Right cardiac atrium (tissue), 5 donors: ENCODE data around the gene ZSWIM7. TPM values are rescaled to one million over a fixed set of nuclear protein-coding genes. Genes with fewer than 3 reads are reported as not detected.

ENCODE experiments used
- ATAC-seq, 2 donors: fragments of 200-7000 bp; cut with Tn5 transposase; one replicate each; pipeline versions ENCODE4 v1.8.0 to v1.9.1; 2020; ENCODE audit warnings: moderate library complexity in 2 of 2, mild to moderate bottlenecking in 1 of 2
- DNase-seq, 3 donors: peaks; one replicate each; pipeline ENCODE4 v3.0.0-alpha.2; 2020
- H3K27ac ChIP-seq: one replicate; pipeline ENCODE4 v1.5.1; 2013; ENCODE audit warnings: mild to moderate bottlenecking, low read length, control low read depth, moderate library complexity
- H3K27me3 ChIP-seq: one replicate; pipeline ENCODE4 v1.6.1; 2013; ENCODE audit not compliant: control insufficient read depth, insufficient read depth
- H3K4me1 ChIP-seq: one replicate; pipeline ENCODE4 v1.6.1; 2013; ENCODE audit warnings: low read length; ENCODE audit not compliant: control insufficient read depth, insufficient read depth
- H3K4me3 ChIP-seq: one replicate; pipeline ENCODE4 v1.5.1; 2013; ENCODE audit warnings: low read length, control low read depth
- H3K9me3 ChIP-seq: one replicate; pipeline ENCODE4 v1.6.1; 2013; ENCODE audit warnings: low read length; ENCODE audit not compliant: control insufficient read depth
- WGBS: extraction: QIAGEN DNeasy Blood & Tissue Kit; methylation state at CpG from one replicate; pipeline ENCODE4 v1.1.7; 2013; 5-methylcytosine and 5-hydroxymethylcytosine counted together
- intact Hi-C, 4 donors: fragments of 100-400 bp; cut with DNase I; formaldehyde crosslinking; loops; one replicate each; pipeline versions ENCODE4 v1.11.0 to v1.14.0; 2022 to 2023
- polyA plus RNA-seq: library from polyadenylated mRNA; stranded (reverse); fragments of 200-250 nt; gene quantifications from one replicate; pipeline ENCODE4 v1.2.3, GENCODE V29; 2013
- total RNA-seq, 4 donors: library from RNA; stranded (reverse); fragmentation: NEBNext Ultra II Directional; extraction: Animal tissue kit (Norgen Biotek cat#: 25700); gene quantifications; one replicate each; pipeline ENCODE4 v1.2.1, GENCODE V29; 2021
- donor health status: healthy with polysubstance abuse.
- donor health status: DM: no; HTN: yes; CAD: no.
- donor health status: DM: no; HTN: no; CAD: no.
- donor health status: DM: no; HTN: yes; CAD: no; lungs with severe emphysema.
- donor health status: DM: yes; HTN: yes; CAD: no.

The ZSWIM7 gene
- total and polyA plus RNA-seq, 5 donors, result 21.9 to 45.2 (median 31.9) TPM

DNA sequence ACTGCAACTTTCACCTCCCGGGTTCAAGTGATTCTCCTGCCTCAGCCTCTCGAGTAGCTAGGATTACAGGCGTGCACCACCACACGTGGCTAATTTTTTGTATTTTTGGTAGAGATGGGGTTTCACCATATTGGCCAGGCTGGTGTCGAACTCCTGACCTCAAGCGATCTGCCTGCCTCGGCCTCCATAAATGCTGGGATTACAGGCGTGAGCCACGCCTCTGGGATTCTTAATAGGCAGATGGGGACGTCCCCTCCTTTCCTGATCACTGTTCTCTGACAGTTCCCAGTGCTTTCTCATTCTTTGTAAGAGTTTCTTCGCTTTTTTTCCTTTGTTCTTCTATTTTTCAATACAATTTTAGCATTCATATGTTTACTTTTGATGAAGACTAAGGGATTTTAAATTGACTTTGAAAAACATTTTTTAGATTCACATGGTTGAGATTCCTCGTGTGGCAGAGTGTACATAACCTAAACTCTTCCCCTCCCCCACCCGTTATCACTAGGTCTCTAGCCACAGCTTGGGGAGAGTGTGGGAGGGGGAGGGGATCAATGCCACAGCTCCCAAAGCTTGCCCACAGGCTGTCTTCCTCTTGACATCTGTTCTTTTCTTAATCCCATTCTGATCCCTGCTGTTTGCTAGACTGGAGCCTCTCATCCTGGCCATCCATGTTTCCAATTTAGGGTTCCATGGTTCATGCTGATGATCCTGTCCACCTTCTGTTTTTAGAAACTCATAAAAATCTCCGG, 43.5 kb downstream of the ZSWIM7 start:
- ATAC-seq, result no peak
- Histone ChIP-seq H3K4me3 (no peak overlapping the region), H3K27ac (no peak overlapping the region), H3K4me1 (no peaks in the 10 kb centered on the region), H3K27me3 (no peaks in the 10 kb centered on the region), H3K9me3 (no peaks in the 10 kb centered on the region)
- intact Hi-C loops, result no loop called here
- no peak for DNase-seq
- WGBS, result 80% methylated on average over 14 of the region's 14 CpGs

DNA sequence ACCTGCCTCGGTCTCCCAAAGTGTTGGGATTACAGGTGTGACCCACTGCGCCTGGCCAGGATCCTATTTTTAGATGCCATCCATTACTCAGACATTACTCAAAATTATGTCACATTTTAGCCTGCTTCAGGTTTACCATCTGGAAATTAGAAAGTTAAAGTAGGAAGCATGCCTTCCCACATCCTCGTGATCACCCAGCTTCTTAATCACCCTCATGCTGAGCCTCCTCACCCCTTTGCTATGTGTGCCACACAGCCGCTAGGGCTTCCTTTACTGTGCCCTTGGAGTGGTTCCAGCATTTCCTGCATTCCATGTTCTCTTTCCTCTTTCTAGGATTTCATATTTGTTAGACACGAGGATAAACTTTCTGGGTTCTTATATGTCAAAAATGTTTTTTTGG, 45.3 kb downstream of the ZSWIM7 start:
- DNase-seq (no peak), ATAC-seq (no peak)
- no peak overlapping the region for H3K27ac ChIP-seq
- no peaks in the 10 kb centered on the region for H3K4me1 ChIP-seq
- WGBS, result 65% methylated on average over 5 of the region's 5 CpGs
- intact Hi-C loops, result no loop called here
- no peaks in the 10 kb centered on the region for H3K27me3 ChIP-seq
- no peaks in the 10 kb centered on the region for H3K9me3 ChIP-seq
- H3K4me3 ChIP-seq, result no peak overlapping the region

DNA sequence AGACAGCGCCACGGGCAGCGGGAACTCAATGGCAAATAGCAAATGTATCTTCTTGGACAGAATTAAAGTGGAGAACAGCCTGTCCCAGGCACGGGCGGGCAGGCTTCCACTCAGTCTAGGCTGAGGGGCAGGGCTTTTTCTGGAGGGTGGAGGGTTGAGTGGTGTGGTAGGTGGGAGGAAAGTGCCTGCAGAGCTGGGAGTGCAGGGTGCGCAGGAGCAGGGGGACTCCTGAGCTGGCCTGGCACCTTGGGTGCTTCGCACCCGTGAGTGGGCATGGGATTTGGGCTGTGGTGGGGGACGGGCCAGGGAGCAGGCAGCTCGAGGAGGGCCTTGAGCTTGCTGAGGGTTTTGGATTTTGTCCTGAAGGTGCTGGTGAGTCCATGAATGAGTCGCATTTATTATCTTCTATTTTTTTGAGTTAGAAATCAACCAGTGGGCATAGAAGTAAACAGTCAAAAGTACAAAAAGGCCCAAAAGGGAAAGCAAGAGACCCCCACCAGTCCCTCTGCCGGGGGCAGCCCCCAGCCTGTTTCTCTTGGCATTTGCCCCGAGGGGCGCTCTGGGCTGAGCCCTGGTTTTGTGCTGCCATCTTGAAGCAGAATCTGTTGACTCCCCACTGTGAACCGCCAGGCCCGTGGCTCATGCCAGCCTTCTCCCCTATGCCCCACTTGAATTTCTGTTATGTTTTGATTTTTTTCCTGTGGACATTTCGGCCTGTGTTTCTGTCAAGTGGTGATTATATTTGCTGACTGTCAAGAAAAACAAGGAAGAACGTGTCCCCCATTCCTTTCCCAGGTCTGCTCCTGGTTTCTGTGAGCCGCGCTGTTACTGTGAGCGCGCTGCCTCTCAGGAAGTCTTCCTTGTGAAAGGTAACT, 46.4 kb downstream of the ZSWIM7 start:
- Histone ChIP-seq H3K4me1 (no peaks in the 10 kb centered on the region), H3K27ac (no peak overlapping the region), H3K27me3 (no peaks in the 10 kb centered on the region), H3K4me3 (no peak overlapping the region), H3K9me3 (no peaks in the 10 kb centered on the region)
- WGBS, result 80% methylated on average over 22 of the region's 22 CpGs
- intact Hi-C loops, result no loop called here
- DNase-seq, result no peak
- no peak for ATAC-seq

DNA sequence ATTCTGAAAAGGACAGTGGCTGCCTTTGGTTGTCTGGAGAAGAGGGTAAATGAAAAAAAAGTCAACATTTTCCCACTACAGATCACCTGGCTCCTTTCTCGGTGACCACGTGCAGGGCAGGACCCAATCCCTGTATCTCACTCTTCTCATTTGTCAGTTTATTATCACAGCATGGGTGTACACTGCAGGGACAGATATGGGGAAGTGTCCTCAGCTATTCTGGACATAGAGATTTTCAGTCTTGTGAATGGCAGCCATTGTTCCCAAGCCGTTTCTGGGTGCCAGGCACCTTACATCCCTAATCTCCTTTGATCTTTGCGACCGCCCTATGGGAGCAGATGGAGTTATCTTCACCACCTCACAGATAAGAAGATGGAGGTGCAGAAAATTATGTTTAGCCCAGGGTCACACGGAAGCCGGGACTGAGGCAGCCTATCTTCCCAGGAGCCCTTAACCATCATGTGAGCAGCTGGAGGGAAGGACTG, 47.4 kb downstream of the ZSWIM7 start:
- Histone ChIP-seq H3K9me3 (no peaks in the 10 kb centered on the region), H3K27me3 (no peaks in the 10 kb centered on the region), H3K27ac (no peak overlapping the region), H3K4me1 (no peaks in the 10 kb centered on the region), H3K4me3 (no peak overlapping the region)
- 79% methylated on average over 7 of the region's 7 CpGs for WGBS
- ATAC-seq (no peak), DNase-seq (no peak)
- intact Hi-C loops, result no loop called here

DNA sequence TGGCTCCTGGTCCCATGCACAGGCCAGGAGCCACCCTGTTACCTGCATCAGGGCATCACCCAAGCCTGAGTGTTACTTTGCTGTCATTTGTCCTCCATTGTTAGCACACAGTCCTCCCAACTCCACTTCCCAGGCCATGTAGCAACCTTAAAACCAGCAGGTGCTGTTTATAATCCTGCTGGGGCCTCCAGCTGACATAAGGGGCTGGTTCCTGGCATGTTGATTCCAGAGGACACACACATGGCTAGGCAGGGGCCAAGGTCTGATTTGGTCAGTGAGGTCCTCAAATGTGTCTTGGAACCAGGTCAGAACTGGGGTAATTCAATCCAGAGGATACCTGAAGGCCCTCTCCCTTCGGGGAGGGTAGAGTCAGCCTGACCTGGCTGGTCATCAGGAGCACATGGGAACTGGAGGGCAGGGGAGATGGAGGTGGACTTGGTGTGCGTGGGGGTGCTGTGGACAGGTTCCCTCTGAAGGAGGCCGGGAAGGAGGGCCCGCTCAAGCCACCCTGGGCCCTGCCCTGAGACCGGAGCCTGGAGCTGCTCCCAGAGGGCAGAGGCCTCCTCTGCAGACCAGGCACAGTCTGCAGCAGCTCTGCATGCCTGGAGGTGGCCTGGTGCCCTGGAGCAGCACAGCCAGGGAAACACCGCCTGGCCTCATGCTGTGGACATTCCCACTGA, 48.0 kb downstream of the ZSWIM7 start:
- DNase-seq, result no peak
- ATAC-seq, result peak in 1 of 2 donors; percentile 26
- Histone ChIP-seq H3K27me3 (no peaks in the 10 kb centered on the region), H3K4me3 (no peak overlapping the region), H3K9me3 (no peaks in the 10 kb centered on the region), H3K4me1 (no peaks in the 10 kb centered on the region), H3K27ac (no peak overlapping the region)
- WGBS, result 98% methylated on average over 6 of the region's 6 CpGs
- intact Hi-C loops, result no loop called here

DNA sequence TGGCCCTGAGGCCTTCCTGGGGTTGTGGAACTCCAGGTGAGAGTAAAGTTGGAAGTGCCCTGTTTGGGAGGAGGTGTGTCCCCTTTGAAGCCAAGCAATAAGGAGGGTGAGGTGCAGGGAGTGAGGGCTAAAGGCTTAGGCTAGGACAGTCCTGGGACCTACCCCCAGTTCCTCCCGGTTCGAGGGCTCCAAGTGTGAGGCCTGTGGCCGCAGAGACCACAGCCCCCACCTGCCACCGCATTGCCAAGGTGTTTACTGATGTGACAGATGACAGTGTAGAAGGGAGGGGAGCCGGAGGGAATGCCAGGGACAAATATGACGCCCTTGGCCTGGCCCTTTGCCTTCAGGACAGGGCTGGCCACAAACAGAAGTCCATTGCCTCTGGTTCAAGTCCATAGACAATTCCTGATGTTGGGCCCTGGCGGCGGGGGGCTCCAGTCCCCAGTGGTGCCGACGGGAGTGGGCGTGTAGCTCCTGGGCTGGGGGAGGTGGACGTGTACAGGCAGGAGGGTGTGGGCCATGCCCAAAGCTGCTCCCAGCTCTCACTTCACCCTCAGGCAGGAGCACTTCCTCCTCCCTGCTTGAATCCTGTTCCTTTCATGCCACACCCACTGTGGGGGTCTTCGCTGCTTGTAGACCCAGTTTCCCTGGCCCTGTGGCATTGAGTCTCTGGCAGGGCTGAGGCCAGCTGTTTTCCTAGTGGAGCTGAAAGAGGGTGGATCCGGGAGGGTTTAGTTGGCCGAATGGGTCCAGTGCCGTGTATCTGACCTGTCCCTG, 51.3 kb downstream of the ZSWIM7 start:
- intact Hi-C loops, result loop anchor here in 2 of 4 donors (10.0 kb wide), 1 partner anchor 47 kb away; the partner anchor contains the start of genes TTC19 (in 2 of the 2) and ZSWIM7 (in 2 of the 2)
- H3K27ac ChIP-seq, result no peak overlapping the region
- H3K27me3 ChIP-seq, result no peaks in the 10 kb centered on the region

DNA sequence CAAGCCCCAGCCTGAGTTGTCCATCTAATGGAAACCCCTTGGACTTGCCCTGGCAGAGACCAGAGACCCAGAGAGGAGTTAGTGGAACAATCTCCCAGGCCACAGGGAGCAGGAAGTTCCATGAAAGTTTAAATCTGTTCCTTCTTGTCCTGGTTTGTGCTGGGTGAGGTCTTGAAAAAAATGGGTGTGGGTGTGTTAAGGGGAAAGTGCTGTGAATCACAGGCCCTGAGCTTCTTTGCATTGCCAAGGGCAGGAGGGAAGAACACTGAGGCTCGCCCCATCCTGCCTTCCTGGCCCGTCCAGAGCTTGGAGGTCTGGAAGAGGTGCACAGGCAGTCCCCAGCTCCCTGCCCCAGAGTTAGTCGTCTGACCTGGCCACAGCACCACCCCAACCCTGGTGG, 52.2 kb downstream of the ZSWIM7 start:
- intact Hi-C loops, result loop anchor here in 2 of 4 donors (10.0 kb wide), 1 partner anchor 48 kb away; the partner anchor contains the start of genes TTC19 (in 2 of the 2) and ZSWIM7 (in 2 of the 2)
- DNase-seq (no peak), ATAC-seq (no peak)
- WGBS, result 85% methylated on average over 3 of the region's 3 CpGs
- Histone ChIP-seq H3K4me1 (peaks cover 3% of the 10 kb centered on the region), H3K4me3 (no peak overlapping the region), H3K27me3 (no peaks in the 10 kb centered on the region), H3K9me3 (no peaks in the 10 kb centered on the region), H3K27ac (no peak overlapping the region)

More for the DNA sequence above, 51.3 kb downstream of the ZSWIM7 start:
- peaks cover 3% of the 10 kb centered on the region for H3K4me1 ChIP-seq
- H3K4me3 ChIP-seq, result no peak overlapping the region
- DNase-seq, result no peak
- no peak for ATAC-seq
- WGBS, result 83% methylated on average over 16 of the region's 16 CpGs
- H3K9me3 ChIP-seq, result no peaks in the 10 kb centered on the region

DNA sequence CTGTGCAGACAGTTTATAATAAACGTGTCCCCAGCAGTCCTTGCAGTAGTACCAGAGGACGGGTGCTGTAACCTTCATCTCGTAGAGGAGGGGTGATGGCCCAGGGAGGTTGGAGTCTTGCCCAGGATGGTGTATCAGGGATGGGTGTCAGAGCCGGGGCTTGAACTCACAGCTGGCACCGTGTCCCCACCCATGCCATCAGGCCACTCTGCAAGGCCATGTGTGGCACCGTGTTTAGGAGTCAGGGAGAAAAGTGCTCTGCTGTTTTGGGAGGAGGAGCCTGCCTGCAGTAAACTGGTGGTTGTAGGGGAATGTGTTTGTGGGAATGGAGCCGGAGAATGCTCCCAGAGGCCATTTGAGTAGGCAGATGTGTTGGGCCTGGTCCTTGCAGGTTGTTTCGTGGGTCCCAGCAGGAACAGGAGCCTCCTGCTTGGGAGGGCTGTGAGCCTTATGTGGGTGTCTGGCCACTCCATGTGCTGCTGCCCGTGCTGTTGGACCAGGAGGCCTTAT, 52.8 kb downstream of the ZSWIM7 start:
- H3K27ac ChIP-seq, result no peak overlapping the region
- no peaks in the 10 kb centered on the region for H3K9me3 ChIP-seq
- intact Hi-C loops, result loop anchor here in 2 of 4 donors (10.0 kb wide), 1 partner anchor 48 kb away; the partner anchor contains the start of genes TTC19 (in 2 of the 2) and ZSWIM7 (in 2 of the 2)
- DNase-seq (no peak), ATAC-seq (no peak)
- no peak overlapping the region for H3K4me3 ChIP-seq
- H3K4me1 ChIP-seq, result peaks cover 3% of the 10 kb centered on the region
- H3K27me3 ChIP-seq, result no peaks in the 10 kb centered on the region
- 58% methylated on average over 9 of the region's 9 CpGs for WGBS

DNA sequence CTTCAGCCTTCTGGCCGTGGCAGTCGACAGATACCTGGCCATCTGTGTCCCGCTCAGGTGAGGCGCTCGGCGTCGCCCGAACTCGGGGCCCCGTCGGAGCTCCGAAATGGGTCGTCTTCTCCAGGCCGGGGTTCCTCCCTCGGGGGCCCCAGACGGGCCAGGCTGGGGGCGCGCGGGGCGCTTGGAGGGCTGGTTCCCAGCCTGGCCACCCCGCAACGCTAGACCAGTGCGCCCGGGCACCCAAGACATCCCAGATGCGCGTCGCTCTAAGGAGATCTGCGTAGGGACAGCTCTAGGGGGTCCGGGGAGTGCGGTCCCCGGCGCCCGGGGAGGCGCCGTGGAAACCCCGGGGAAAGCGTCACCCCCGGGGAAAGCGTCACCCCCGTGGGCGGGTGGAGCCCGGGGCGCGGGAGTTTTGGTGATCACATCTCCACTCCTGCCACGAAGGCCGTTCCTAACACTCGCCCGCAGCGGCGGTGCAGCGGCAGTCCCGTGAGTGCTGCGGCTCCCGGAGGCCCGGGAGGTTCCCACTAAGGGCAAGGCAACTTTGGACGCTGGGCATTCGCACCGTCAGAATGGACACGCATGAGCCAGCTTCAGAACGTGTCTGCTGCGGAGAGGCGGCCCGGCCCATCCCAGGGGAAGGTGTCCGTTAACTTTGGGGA, 53.8 kb downstream of the ZSWIM7 start:
- DNase-seq (peak in 2 of 3 donors; percentile 27 to 58), ATAC-seq (peak; percentile 22 to 31)
- Histone ChIP-seq H3K27ac (no peak overlapping the region), H3K4me3 (peak overlapping the region; percentile 47), H3K4me1 (peaks cover 3% of the 10 kb centered on the region), H3K27me3 (no peaks in the 10 kb centered on the region), H3K9me3 (no peaks in the 10 kb centered on the region)
- intact Hi-C loops, result loop anchor here in 2 of 4 donors (10.0 kb wide), 1 partner anchor 49 kb away; the partner anchor contains the start of genes TTC19 (in 2 of the 2) and ZSWIM7 (in 2 of the 2)
- 4% methylated on average over 64 of the region's 64 CpGs for WGBS
